DND-41 (cell line): ENCODE results near the gene UBQLN1.

Experiments
- EZH2 ChIP-seq: IDR thresholded peaks from 3 replicates; pipeline ENCODE4 v1.6.1; 2012; ENCODE audit warnings: borderline replicate concordance, low read depth, mild to moderate bottlenecking, moderate library complexity, low read length, inconsistent platforms; ENCODE audit not compliant: severe bottlenecking
- TF ChIP-seq, protein P1 (sequence below): IDR thresholded peaks from 2 replicates; pipeline ENCODE4 v1.5.1; 2012; ENCODE audit warnings: borderline replicate concordance, low read length, moderate library complexity, mild to moderate bottlenecking; ENCODE audit not compliant: poor library complexity, severe bottlenecking; ENCODE audit errors: extremely low read depth

DNA sequence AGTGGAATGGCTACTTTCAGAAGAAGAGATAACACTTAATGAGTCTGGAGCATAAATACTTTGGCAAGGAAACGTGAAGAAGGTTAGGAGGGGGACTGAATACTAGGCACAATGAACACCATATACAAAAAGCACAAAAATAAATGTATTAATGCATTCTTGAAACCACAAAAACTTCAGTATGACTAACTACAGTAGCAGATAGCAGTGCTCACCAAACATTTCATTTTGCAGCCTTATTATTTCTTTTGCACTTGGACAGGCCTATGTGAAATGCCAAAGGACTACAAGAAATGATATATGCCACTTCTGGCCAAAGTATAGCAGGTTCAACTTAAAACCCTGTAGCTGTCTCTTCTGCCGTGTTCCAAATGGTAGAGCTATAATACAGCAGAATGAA is 26.3 kb downstream of the UBQLN1 start:
- TF ChIP-seq, protein P1, sequence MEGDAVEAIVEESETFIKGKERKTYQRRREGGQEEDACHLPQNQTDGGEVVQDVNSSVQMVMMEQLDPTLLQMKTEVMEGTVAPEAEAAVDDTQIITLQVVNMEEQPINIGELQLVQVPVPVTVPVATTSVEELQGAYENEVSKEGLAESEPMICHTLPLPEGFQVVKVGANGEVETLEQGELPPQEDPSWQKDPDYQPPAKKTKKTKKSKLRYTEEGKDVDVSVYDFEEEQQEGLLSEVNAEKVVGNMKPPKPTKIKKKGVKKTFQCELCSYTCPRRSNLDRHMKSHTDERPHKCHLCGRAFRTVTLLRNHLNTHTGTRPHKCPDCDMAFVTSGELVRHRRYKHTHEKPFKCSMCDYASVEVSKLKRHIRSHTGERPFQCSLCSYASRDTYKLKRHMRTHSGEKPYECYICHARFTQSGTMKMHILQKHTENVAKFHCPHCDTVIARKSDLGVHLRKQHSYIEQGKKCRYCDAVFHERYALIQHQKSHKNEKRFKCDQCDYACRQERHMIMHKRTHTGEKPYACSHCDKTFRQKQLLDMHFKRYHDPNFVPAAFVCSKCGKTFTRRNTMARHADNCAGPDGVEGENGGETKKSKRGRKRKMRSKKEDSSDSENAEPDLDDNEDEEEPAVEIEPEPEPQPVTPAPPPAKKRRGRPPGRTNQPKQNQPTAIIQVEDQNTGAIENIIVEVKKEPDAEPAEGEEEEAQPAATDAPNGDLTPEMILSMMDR, result no peak
- no peak for TF ChIP-seq EZH2
